Activated CD4-positive, alpha-beta T cell treated with anti-CD3 and anti-CD28 coated beads, Interleukin-2, amount 10 ng/mL, durations not matched to agents 7 days and 5 days (primary cell): ENCODE data around the gene APEX1. TPM values are rescaled to one million over a fixed set of nuclear protein-coding genes. Genes with fewer than 3 reads are reported as not detected.
A peak's percentile ranks its signal among the peaks of the same experiment; 100 is the strongest.

Source experiments
- CTCF ChIA-PET: fragments of 350-600 bp; sonication (Branson Sonifier 250); formaldehyde crosslinking; loops from one replicate; lab custom pipeline; 2021; ENCODE audit warnings: antibody characterized with exemption; lab: Charles Lee
- POLR2A ChIA-PET: fragments of 350-600 bp; sonication (Branson Sonifier 250); formaldehyde crosslinking; loops from one replicate; lab custom pipeline; 2021; ENCODE audit warnings: antibody characterized with exemption; lab: Charles Lee
- DNase-seq: peaks from one replicate; pipeline ENCODE4 v3.0.0-alpha.2; 2020
- H3K27ac Mint-ChIP-seq: one replicate; pipeline ENCODE4 v1.8.0; 2021; ENCODE audit warnings: mild to moderate bottlenecking, moderate library complexity, mixed read lengths
- H3K27me3 Mint-ChIP-seq: one replicate; pipeline ENCODE4 v1.8.0; 2021; ENCODE audit warnings: mixed read lengths
- H3K36me3 Mint-ChIP-seq: one replicate; pipeline ENCODE4 v1.8.0; 2021; ENCODE audit warnings: low read depth, mixed read lengths
- H3K4me1 Mint-ChIP-seq: one replicate; pipeline ENCODE4 v1.8.0; 2021; ENCODE audit warnings: mixed read lengths
- H3K4me3 Mint-ChIP-seq: one replicate; pipeline ENCODE4 v1.8.0; 2021; ENCODE audit warnings: mild to moderate bottlenecking, moderate library complexity, mixed read lengths
- H3K9me3 Mint-ChIP-seq: one replicate; pipeline ENCODE4 v1.8.0; 2021; ENCODE audit warnings: mixed read lengths
- total RNA-seq, 2 experiments: library from RNA; stranded (reverse); gene quantifications; one replicate each; pipeline ENCODE4 v1.2.3, GENCODE V29; 2021

Gene APEX1
- total RNA-seq, 2 experiments from 2014 or later = 131 to 144 TPM

DNA sequence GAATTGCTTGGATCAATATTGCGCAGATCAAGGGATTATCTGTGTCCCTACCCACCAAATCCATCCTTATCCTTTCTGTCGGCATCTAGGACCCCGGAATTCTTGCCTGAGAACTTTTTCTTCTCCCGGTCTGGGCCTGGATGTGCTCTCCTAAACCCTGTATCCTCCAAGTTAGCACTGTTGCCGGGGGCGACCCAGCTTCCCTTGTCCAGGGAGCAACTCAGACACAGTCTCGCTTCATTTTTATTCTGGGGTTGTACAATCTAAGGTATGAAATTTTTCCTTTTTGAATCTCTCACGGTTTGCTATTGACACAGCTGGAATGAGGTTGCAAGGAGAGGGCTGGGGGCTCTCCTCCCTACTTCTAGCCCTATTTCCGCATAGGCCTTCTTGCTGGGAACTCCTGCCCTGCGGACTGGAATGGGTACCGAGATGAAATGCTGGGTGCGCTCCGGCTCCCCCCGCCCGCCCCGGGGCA, 13.8 kb downstream of the APEX1 start:
- DNase-seq = no peak
- H3K36me3 Mint-ChIP-seq = peaks cover 36% of the 10 kb centered on the region
- H3K4me1 Mint-ChIP-seq = peaks cover 33% of the 10 kb centered on the region
- peak overlapping the region; percentile 95 for H3K4me3 Mint-ChIP-seq
- POLR2A ChIA-PET = no interaction called here
- no peaks in the 10 kb centered on the region for H3K9me3 Mint-ChIP-seq
- CTCF ChIA-PET = no interaction called here
- peaks cover 2% of the 10 kb centered on the region for H3K27me3 Mint-ChIP-seq
- peak overlapping the region; percentile 97 for H3K27ac Mint-ChIP-seq

DNA sequence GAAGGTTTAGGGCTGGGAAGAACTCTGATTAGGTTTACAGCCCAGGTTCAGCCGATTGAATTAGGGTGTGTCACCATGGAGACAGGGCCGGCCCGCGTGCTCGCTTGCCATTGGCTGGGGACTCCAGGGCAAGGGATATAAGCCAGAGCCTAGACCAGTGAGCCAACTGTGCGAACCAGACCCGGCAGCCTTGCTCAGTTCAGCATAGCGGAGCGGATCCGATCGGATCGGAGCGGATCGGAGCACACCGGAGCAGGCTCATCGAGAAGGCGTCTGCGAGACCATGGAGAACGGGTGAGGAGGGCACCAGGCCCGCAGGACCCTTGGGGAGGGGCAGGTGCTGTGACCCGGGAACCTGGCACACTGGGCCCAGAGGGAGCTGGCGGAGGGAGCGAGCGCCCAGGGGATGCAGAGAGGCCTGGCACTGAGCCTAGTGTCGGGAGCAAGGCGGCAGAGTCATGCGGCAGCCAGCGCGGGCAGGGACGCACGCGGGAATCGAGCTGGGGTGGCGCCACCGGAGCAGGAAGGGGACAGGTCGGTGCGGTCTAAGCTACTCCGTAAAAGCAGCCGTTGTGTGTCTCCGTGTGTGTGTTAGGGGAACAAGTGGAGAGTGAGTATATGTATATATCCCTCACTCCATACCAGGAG, 14.3 kb downstream of the APEX1 start, which contains the start of gene PNP:
Gene PNP (plus strand): TSS at position 165 of the 648 bp plus-strand sequence. CDS start 119 bp downstream, at position 284.
- H3K4me1 Mint-ChIP-seq = peaks cover 39% of the 10 kb centered on the region
- H3K27ac Mint-ChIP-seq = peak within 1 kb of the TSS; percentile 97
- no peaks in the 10 kb centered on the region for H3K9me3 Mint-ChIP-seq
- ChIA-PET POLR2A (interaction anchor here (0.6 to 1.6 kb wide), 4 partner anchors 8 to 126 kb away, joined by 3 to 9 read pairs (median 6); partner anchors contain the start of genes APEX1, OSGEP, PARP2 and PIP4P1), CTCF (interaction anchor here (0.9 kb wide), 2 partner anchors 45 to 214 kb away, joined by 3 read pairs; no protein-coding TSS in a partner anchor)
- peak within 1 kb of the TSS; percentile 95 for H3K4me3 Mint-ChIP-seq
- H3K27me3 Mint-ChIP-seq = peaks cover 2% of the 10 kb centered on the region
- peaks cover 42% of the 10 kb centered on the region for H3K36me3 Mint-ChIP-seq
- peak; percentile 94 for DNase-seq

DNA sequence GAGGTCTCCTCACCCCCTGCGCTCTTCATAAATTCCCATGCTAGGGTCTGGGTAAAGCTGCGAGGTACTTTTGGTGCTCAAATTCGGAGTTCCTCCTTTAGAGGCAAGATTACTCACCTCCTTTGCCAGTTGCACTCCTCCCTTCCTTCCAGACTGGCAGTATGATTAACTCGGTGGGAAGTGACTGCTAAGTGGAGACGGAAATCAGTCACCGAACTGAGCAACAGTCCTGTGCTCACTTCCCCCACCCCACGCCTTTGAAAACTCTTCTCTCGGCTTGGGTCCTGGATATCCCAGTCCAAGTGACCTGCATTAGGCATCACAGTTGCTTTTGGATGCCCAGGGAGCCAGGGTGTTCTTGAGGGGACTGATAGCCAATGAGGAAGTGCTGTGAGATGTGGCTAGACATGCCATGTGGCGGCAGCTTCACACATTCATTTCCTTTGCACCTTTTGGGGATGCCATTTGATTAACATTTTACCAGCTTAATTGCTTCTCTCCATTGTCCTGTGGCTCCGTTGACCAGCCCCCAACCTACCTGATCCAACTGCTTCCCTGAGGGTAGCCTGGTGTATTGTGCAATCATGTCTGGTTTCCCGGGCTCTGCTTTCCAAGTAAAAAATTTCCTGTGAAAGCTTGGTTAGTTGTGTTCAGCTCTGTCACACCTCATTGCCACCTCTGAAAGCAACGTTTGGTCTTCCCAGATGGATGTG, 15.0 kb downstream of the APEX1 start:
- CTCF ChIA-PET = interaction anchor here (0.9 to 1.4 kb wide), 4 partner anchors 12 to 214 kb away, joined by 3 read pairs; no protein-coding TSS in a partner anchor
- H3K4me1 Mint-ChIP-seq = peaks cover 45% of the 10 kb centered on the region
- POLR2A ChIA-PET = interaction anchor here (0.6 to 1.6 kb wide), 4 partner anchors 9 to 126 kb away, joined by 3 to 9 read pairs (median 6); partner anchors contain the start of genes APEX1, OSGEP, PARP2 and PIP4P1
- DNase-seq = peak; percentile 48
- peak overlapping the region; percentile 97 for H3K27ac Mint-ChIP-seq
- H3K27me3 Mint-ChIP-seq = peaks cover 2% of the 10 kb centered on the region
- peak overlapping the region; percentile 95 for H3K4me3 Mint-ChIP-seq
- H3K36me3 Mint-ChIP-seq = peaks cover 48% of the 10 kb centered on the region
- no peaks in the 10 kb centered on the region for H3K9me3 Mint-ChIP-seq

DNA sequence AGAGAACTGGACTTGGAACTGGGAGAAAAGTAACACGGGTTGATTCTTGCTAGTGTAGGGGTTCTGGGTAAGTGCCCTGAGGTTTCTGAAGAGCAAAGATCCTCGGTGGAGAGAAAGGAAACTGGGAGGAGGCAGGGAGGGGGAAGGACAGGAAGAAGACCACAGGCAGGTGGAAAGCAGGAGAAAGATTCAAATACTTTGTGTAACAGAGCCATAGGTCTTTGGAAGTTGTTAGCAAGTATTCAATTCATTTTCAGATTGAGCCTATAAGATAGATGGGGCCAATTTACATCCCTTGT, 15.5 kb downstream of the APEX1 start:
- peaks cover 2% of the 10 kb centered on the region for H3K27me3 Mint-ChIP-seq
- peaks cover 50% of the 10 kb centered on the region for H3K4me1 Mint-ChIP-seq
- peak overlapping the region; percentile 95 for H3K4me3 Mint-ChIP-seq
- POLR2A ChIA-PET = interaction anchor here (1.4 to 1.6 kb wide), 2 partner anchors 9 to 15 kb away, joined by 5 to 9 read pairs; partner anchors contain the start of genes APEX1, OSGEP and PIP4P1
- no peaks in the 10 kb centered on the region for H3K9me3 Mint-ChIP-seq
- no peak for DNase-seq
- CTCF ChIA-PET = interaction anchor here (0.9 to 1.4 kb wide), 3 partner anchors 11 to 44 kb away, joined by 3 read pairs; no protein-coding TSS in a partner anchor
- peak overlapping the region; percentile 97 for H3K27ac Mint-ChIP-seq
- H3K36me3 Mint-ChIP-seq = peaks cover 54% of the 10 kb centered on the region

DNA sequence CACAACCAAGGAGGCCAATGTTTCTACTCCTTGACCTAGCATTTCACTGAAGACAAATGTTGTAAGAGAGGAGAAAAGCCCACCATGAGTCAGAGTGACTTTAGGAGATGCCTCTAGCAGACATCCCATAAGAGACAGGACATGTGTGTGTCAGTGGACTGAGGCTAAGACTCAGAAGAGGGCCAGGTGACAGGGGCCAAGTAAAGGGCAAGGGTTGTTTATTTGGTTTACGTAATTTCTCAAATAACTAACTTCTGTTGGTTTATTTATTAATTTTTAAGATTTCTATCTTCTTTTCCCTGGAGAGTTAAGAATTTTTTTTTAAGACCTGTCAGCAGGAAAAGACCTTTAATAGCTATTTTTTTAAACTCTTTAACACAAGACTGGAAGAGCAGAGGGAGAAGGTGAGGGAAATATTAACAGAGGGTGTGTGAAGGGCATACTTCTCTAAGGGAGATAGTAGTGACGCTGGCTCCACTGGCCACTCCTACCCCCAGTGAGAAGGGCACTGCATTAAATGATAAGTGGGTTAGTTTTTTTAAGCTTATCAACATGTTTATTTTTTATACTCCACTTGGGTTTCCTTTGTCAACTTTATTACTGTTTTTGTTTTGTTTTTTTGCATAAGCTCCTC, 17.6 kb downstream of the APEX1 start:
- peaks cover 71% of the 10 kb centered on the region for H3K4me1 Mint-ChIP-seq
- H3K4me3 Mint-ChIP-seq = peak overlapping the region; percentile 95
- peaks cover 75% of the 10 kb centered on the region for H3K36me3 Mint-ChIP-seq
- H3K27ac Mint-ChIP-seq = peak overlapping the region; percentile 54
- ChIA-PET POLR2A (interaction anchor here (0.7 kb wide), 1 partner anchor 17 kb away, joined by 3 read pairs; the partner anchor contains the start of gene APEX1), CTCF (no interaction called here)
- no peaks in the 10 kb centered on the region for H3K27me3 Mint-ChIP-seq
- DNase-seq = no peak
- H3K9me3 Mint-ChIP-seq = no peaks in the 10 kb centered on the region

DNA sequence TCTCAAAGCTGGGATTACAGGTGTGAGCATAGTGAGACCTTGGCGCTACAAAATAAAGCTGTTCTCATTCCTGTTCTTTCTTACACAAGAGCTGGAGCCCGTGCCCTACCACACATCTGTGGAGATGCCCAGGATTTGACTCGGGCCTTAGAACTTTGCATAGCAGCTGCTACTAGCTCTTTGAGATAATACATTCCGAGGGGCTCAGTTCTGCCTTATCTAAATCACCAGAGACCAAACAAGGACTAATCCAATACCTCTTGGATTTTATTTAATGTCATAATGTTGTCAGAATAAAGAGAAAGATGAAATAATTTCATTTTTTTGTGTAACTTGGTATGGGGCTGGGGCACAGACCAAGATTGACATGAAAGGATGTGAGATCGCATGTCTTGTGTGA, 21.8 kb downstream of the APEX1 start:
- ChIA-PET POLR2A (interaction anchor here (0.6 kb wide), 1 partner anchor 15 kb away, joined by 3 read pairs; the partner anchor contains the start of gene PIP4P1), CTCF (interaction anchor here (1.3 to 1.4 kb wide), 2 partner anchors 9 to 14 kb away, joined by 3 read pairs; no protein-coding TSS in a partner anchor)
- Mint-ChIP-seq H3K4me3 (peak overlapping the region; percentile 36), H3K27me3 (no peaks in the 10 kb centered on the region), H3K9me3 (no peaks in the 10 kb centered on the region), H3K36me3 (peaks cover 81% of the 10 kb centered on the region), H3K27ac (peak overlapping the region; percentile 85), H3K4me1 (peaks cover 66% of the 10 kb centered on the region)
- no peak for DNase-seq

DNA sequence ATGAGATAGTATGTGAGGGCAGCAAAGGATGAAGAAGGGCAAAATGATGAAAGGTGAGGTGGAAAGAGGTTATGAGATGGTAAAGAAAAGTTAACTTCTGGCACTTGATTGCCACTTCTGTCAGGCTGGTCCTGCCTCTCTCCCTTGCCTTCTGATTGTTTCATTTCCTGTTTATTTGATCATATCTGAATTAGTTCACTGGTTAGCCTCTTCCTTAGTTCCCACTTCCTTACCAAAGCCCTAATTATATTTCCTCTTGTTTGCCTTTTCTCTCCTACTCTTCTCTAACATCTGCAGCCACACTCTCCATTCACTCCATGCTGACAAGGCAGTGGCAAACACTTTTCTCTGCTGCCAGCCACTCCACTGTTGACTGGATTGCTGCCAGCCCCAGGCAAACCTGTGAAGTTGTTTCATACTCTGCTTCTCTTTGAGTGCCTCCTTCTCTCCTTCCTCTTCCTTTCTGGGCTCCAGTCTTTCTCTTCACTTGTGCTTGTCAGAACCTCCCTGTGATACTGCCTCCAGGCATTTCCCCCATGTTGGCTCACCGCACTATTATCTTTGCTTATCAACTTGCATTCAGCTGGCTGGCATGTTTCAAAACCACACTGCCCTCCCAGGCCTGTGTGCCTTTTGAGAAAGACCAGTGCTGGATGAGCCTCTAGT, 22.3 kb downstream of the APEX1 start:
- no peaks in the 10 kb centered on the region for H3K9me3 Mint-ChIP-seq
- H3K36me3 Mint-ChIP-seq = peaks cover 75% of the 10 kb centered on the region
- H3K4me3 Mint-ChIP-seq = peak overlapping the region; percentile 36
- peaks cover 60% of the 10 kb centered on the region for H3K4me1 Mint-ChIP-seq
- H3K27ac Mint-ChIP-seq = peak overlapping the region; percentile 85
- H3K27me3 Mint-ChIP-seq = no peaks in the 10 kb centered on the region
- ChIA-PET POLR2A (no interaction called here), CTCF (no interaction called here)
- DNase-seq = peak; percentile 44

DNA sequence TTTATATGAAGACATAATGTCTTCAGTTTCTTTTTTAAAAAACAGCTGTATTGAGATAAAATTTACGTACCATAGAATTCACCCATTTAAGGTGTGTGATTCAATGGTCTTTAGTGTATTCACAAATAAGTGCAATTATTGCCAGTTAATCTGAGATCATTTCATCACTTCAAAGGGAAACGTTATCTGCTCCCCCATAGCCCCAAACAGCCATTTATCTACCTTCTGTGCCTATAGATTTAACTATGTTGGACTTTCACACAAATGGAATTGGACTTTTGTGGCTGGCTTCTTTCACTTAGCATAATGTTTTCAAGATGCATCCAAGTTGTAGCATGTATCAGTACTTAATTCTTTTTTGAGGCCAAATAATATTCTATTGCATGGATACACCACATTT, 23.9 kb downstream of the APEX1 start:
- H3K9me3 Mint-ChIP-seq = no peaks in the 10 kb centered on the region
- H3K27ac Mint-ChIP-seq = no peak overlapping the region
- POLR2A ChIA-PET = no interaction called here
- peaks cover 62% of the 10 kb centered on the region for H3K36me3 Mint-ChIP-seq
- CTCF ChIA-PET = interaction anchor here (0.8 to 0.9 kb wide), 2 partner anchors 11 to 203 kb away, joined by 3 to 4 read pairs; no protein-coding TSS in a partner anchor
- no peak for DNase-seq
- H3K27me3 Mint-ChIP-seq = no peaks in the 10 kb centered on the region
- H3K4me1 Mint-ChIP-seq = peaks cover 49% of the 10 kb centered on the region
- H3K4me3 Mint-ChIP-seq = no peak overlapping the region

DNA sequence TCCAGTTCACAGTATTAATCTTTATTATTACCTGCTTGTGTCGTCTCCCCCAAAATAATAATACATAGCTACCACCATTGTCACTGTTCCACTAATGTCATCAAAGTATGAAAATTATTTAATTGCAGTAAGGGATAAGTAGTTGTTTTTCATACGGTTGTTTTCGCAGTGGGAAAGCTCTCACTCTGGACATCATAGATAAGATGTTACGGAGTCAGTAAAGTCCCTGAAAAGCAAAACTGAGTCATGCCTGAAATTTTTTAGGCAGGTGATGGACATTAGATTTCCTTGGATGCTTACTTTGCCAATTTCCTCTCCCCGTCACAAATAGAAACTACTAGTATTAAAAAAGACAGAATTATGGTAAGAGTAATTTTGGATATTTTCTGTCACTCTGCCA, 27.4 kb downstream of the APEX1 start:
- peaks cover 30% of the 10 kb centered on the region for H3K4me1 Mint-ChIP-seq
- ChIA-PET CTCF (interaction anchor here (0.7 to 1.3 kb wide), 2 partner anchors 16 to 155 kb away, joined by 3 read pairs; no protein-coding TSS in a partner anchor), POLR2A (no interaction called here)
- no peak for DNase-seq
- no peaks in the 10 kb centered on the region for H3K27me3 Mint-ChIP-seq
- no peaks in the 10 kb centered on the region for H3K9me3 Mint-ChIP-seq
- H3K27ac Mint-ChIP-seq = no peak overlapping the region
- H3K4me3 Mint-ChIP-seq = no peak overlapping the region
- H3K36me3 Mint-ChIP-seq = peaks cover 27% of the 10 kb centered on the region

DNA sequence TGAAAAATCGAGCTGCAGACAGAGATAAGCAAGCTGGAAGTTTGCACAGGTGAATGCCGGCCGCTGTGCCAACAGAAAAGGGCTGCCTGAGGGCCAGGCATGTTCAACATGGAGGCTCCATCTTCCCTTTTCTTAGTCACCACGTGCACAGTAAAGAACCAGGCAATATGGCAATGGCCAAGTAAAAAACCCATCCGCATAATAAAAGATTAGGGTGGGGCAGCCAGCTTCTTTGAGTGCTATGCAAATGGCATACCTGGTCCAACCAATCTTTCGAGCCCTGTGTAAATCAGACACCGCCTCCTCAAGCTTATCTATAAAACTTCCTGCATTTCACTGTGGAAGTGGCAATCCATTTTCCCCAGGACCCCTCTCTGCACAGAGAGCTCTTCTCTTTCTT, 30.9 kb downstream of the APEX1 start:
- POLR2A ChIA-PET = no interaction called here
- no peak for DNase-seq
- H3K4me1 Mint-ChIP-seq = peaks cover 44% of the 10 kb centered on the region
- no peak overlapping the region for H3K4me3 Mint-ChIP-seq
- H3K27ac Mint-ChIP-seq = no peak overlapping the region
- peaks cover 4% of the 10 kb centered on the region for H3K36me3 Mint-ChIP-seq
- no peaks in the 10 kb centered on the region for H3K27me3 Mint-ChIP-seq
- CTCF ChIA-PET = interaction anchor here (1.1 to 1.4 kb wide), 2 partner anchors 10 to 44 kb away, joined by 3 read pairs; no protein-coding TSS in a partner anchor
- no peaks in the 10 kb centered on the region for H3K9me3 Mint-ChIP-seq

DNA sequence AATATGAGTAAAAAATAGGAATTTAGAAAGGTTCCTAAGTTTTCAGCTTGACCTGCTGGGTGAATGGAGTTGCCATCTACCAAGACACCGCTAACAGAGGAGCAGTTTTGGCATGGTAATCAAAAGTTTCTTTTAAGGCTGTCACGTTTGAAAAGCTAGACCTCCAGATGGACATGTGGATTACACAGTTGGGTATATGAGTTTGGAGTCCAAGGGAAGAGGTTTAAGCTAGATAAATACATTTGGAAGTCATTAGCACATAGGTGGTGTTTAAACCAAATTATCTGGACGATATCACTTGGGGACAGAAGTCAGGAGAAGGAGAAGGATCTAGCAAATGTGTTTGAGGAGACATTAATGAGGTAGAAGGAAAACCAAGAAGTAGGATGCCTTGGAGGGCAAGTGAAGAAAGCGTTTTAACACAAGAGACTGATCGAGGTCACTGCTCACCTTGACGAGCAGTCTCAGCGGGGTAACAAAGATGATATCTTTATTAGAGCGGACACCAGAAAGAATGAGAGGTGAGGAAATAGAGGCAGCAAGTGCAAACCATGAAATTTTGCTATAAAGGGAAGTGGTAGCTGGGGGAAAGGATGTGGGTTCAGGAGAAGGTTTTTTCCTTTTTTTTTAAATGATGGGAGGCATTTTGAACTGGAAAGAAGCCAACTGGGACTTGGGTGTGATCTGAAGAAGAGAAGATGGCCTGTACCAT, 31.8 kb downstream of the APEX1 start:
- Mint-ChIP-seq H3K4me1 (peaks cover 52% of the 10 kb centered on the region), H3K27me3 (no peaks in the 10 kb centered on the region), H3K4me3 (no peak overlapping the region), H3K9me3 (peaks cover 2% of the 10 kb centered on the region), H3K36me3 (peaks cover 4% of the 10 kb centered on the region), H3K27ac (peak overlapping the region; percentile 27)
- POLR2A ChIA-PET = interaction anchor here (0.5 kb wide), 1 partner anchor 70 kb away, joined by 3 read pairs; no protein-coding TSS in a partner anchor
- DNase-seq = no peak
- CTCF ChIA-PET = interaction anchor here (1.0 to 1.4 kb wide), 3 partner anchors 11 to 73 kb away, joined by 3 read pairs; no protein-coding TSS in a partner anchor
